B cell (primary cell): ENCODE results near the gene KRT4. TPM values are rescaled to one million over a fixed set of nuclear protein-coding genes. Genes with fewer than 3 reads are reported as not detected.

Experiments used
- ATAC-seq: fragments of 200-7000 bp; cut with Tn5 transposase; one replicate; pipeline ENCODE4 v1.10.0; 2021; ENCODE audit warnings: low read depth, mild to moderate bottlenecking, moderate number of reproducible peaks, moderate library complexity
- CTCF ChIA-PET: fragments of 350-600 bp; sonication (Branson Sonifier 250); formaldehyde crosslinking; loops from one replicate; lab custom pipeline; 2021; ENCODE audit warnings: antibody characterized with exemption, inconsistent platforms; lab: Charles Lee
- POLR2A ChIA-PET: fragments of 350-600 bp; sonication (Branson Sonifier 250); formaldehyde crosslinking; loops from one replicate; lab custom pipeline; 2021; ENCODE audit warnings: antibody characterized with exemption; lab: Charles Lee
- DNase-seq: peaks from one replicate; pipeline ENCODE4 v3.0.0; 2013
- H2AFZ ChIP-seq: 2 replicates; pipeline ENCODE4 v1.6.1; 2012; ENCODE audit warnings: mild to moderate bottlenecking, low read depth, low read length; ENCODE audit not compliant: insufficient read depth, poor library complexity, severe bottlenecking
- H3K27ac ChIP-seq, 2 donors: 1 replicate in 1 of 2; 2 replicates in 1 of 2; pipeline ENCODE4 v1.5.1; 2012 to 2013; ENCODE audit warnings: low read length in 2 of 2, mild to moderate bottlenecking in 2 of 2, moderate library complexity in 1 of 2
- H3K27me3 ChIP-seq, 4 experiments: fragments of 200-600 bp in 1 of 4; sonication (generic) in 1 of 4; replicated peaks in 1 of 4; 1 replicate in 2 of 4; 2 replicates in 2 of 4; pipeline versions ENCODE4 v1.6.1 to v1.7.0; 2013 to 2016; ENCODE audit warnings: low read length in 3 of 4, mild to moderate bottlenecking in 2 of 4, mixed read lengths in 1 of 4, moderate library complexity in 1 of 4; ENCODE audit not compliant: insufficient read depth in 4 of 4, control insufficient read depth in 3 of 4; ENCODE audit errors: control extremely low read depth in 1 of 4
- H3K36me3 ChIP-seq, 2 experiments: replicated peaks in 1 of 2; 1 replicate in 1 of 2; 2 replicates in 1 of 2; pipeline versions ENCODE4 v1.6.1 to v1.7.1; 2013; ENCODE audit warnings: low read length in 1 of 2; ENCODE audit not compliant: insufficient read depth in 2 of 2, control insufficient read depth in 1 of 2; ENCODE audit errors: control extremely low read depth in 1 of 2, extremely low read depth in 1 of 2
- H3K4me1 ChIP-seq, 2 donors: fragments of 200-600 bp in 1 of 2; sonication (generic) in 1 of 2; 1 replicate in 1 of 2; 2 replicates in 1 of 2; pipeline versions ENCODE4 v1.5.1 to v1.6.1; 2013 to 2017; ENCODE audit warnings: low read length in 2 of 2; ENCODE audit not compliant: control insufficient read depth in 2 of 2, insufficient read depth in 2 of 2
- H3K4me2 ChIP-seq: replicated peaks from 2 replicates; pipeline ENCODE3; 2012; ENCODE audit warnings: mild to moderate bottlenecking, low read depth, low read length; ENCODE audit not compliant: poor library complexity, severe bottlenecking
- H3K4me3 ChIP-seq, 5 experiments: fragments of 200-600 bp in 1 of 5; sonication (generic) in 1 of 5; 1 replicate in 3 of 5; 2 replicates in 2 of 5; pipeline versions ENCODE4 v1.5.1 to v1.7.0; 2011 to 2016; ENCODE audit warnings: low read length in 4 of 5, mild to moderate bottlenecking in 4 of 5, low read depth in 2 of 5, control low read depth in 1 of 5, moderate library complexity in 1 of 5; ENCODE audit not compliant: insufficient read depth in 1 of 5; ENCODE audit errors: control extremely low read depth in 1 of 5, extremely low read depth in 1 of 5
- H3K79me2 ChIP-seq: fragments of 200-600 bp; sonication (generic); one replicate; pipeline ENCODE4 v1.6.0; 2016; ENCODE audit warnings: low read length; ENCODE audit not compliant: control insufficient read depth, insufficient read depth
- H3K9ac ChIP-seq: fragments of 200-600 bp; sonication (generic); 2 replicates; pipeline ENCODE4 v1.6.1; 2017; ENCODE audit warnings: mild to moderate bottlenecking, low read length, moderate library complexity
- H3K9me3 ChIP-seq, 3 donors: one replicate each; pipeline versions ENCODE4 v1.6.1 to v1.7.1; 2013; ENCODE audit warnings: low read length in 2 of 3; ENCODE audit not compliant: control insufficient read depth in 2 of 3, insufficient read depth in 1 of 3; ENCODE audit errors: control extremely low read depth in 1 of 3
- H4K20me1 ChIP-seq: 2 replicates; pipeline ENCODE4 v1.6.0; 2012; ENCODE audit warnings: mild to moderate bottlenecking, low read length; ENCODE audit not compliant: insufficient read depth, control insufficient read depth, poor library complexity, severe bottlenecking
- H3K27ac Mint-ChIP-seq: one replicate; pipeline ENCODE4 v1.8.0; 2021; ENCODE audit warnings: mixed read lengths
- H3K27me3 Mint-ChIP-seq: one replicate; pipeline ENCODE4 v1.8.0; 2021; ENCODE audit warnings: mixed read lengths
- H3K4me1 Mint-ChIP-seq: one replicate; pipeline ENCODE4 v1.8.0; 2021; ENCODE audit warnings: mixed read lengths
- H3K4me3 Mint-ChIP-seq: one replicate; pipeline ENCODE4 v1.8.0; 2021; ENCODE audit warnings: mixed read lengths
- H3K9me3 Mint-ChIP-seq: one replicate; pipeline ENCODE4 v1.8.0; 2022; ENCODE audit warnings: mixed read lengths; ENCODE audit not compliant: insufficient read depth
- CTCF ChIP-seq: fragments of 200-600 bp; IDR thresholded peaks from one replicate; pipeline ENCODE4 v1.8.0; 2022; ENCODE audit warnings: antibody characterized with exemption, mild to moderate bottlenecking
- EZH2 ChIP-seq: IDR thresholded peaks from 2 replicates; pipeline ENCODE4 v1.6.1; 2012; ENCODE audit warnings: borderline replicate concordance, low read depth, mild to moderate bottlenecking, moderate library complexity, low read length; ENCODE audit not compliant: insufficient read depth, poor library complexity, severe bottlenecking
- WGBS: methylation state at CpG from one replicate; pipeline ENCODE4 v1.1.5; 2013; ENCODE audit warnings: missing lambda C conversion rate; ENCODE audit not compliant: insufficient coverage; 5-methylcytosine and 5-hydroxymethylcytosine counted together
- intact Hi-C: fragments of 100-400 bp; cut with micrococcal nuclease; formaldehyde crosslinking; loops from one replicate; pipeline ENCODE4 v1.10.0; 2022
- polyA plus RNA-seq: library from polyadenylated mRNA; depleted of rRNA; stranded (reverse); fragments of >200 nt; gene quantifications from 2 replicates; pipeline ENCODE4 v1.2.3, GENCODE V29; 2012
- total RNA-seq, 2 donors: library from RNA; stranded (reverse); fragments of 120-200 nt in 1 of 2; gene quantifications; 1 replicate in 1 of 2; 2 replicates in 1 of 2; pipeline versions ENCODE4 v1.2.3 to v1.2.4, GENCODE V29; 2013 to 2022

Gene KRT4
- total and polyA plus RNA-seq, 2 donors (not counting 1 experiment from before 2014, with no cell fraction given): not detected

- H3K27ac Mint-ChIP-seq: no peak within 1 kb of the TSS
Measured at GRCh38 chr12:52776913-52777395, 37.0 kb downstream of the KRT4 start, which contains the start of gene KRT76. Gene KRT76, minus strand, starts transcription at chr12:52777345. Its CDS starts 54 bp downstream, at chr12:52777291.

GRCh38 chr12:52776435-52776834 is 37.5 kb downstream of the KRT4 start:
- no peak overlapping the region for H3K4me2 ChIP-seq
- H3K27me3 ChIP-seq: peaks cover 0 to 7% (median 0%) of the 10 kb centered on the region in 4 experiments
- no peaks in the 10 kb centered on the region for H3K9me3 Mint-ChIP-seq
- H3K27ac Mint-ChIP-seq: no peak overlapping the region
- no peaks in the 10 kb centered on the region for H3K4me1 ChIP-seq
- ChIA-PET POLR2A (no interaction called here), CTCF (no interaction called here)
- ATAC-seq: no peak
- TF ChIP-seq CTCF (no peak), EZH2 (no peak)
- no peaks in the 10 kb centered on the region for H3K36me3 ChIP-seq
- H3K4me1 Mint-ChIP-seq: no peaks in the 10 kb centered on the region
- WGBS: 94% methylated on average over 4 of the region's 5 CpGs
- no peak overlapping the region for H3K4me3 ChIP-seq
- no peaks in the 10 kb centered on the region for H4K20me1 ChIP-seq
- DNase-seq: no peak
- no peak overlapping the region for H2AFZ ChIP-seq
- H3K9ac ChIP-seq: no peak overlapping the region
- peaks cover 32% of the 10 kb centered on the region for H3K27me3 Mint-ChIP-seq
- no peak overlapping the region for H3K27ac ChIP-seq
- peaks cover 0 to 2% (median 0%) of the 10 kb centered on the region in 3 donors for H3K9me3 ChIP-seq
- intact Hi-C loops: no loop called here
- H3K79me2 ChIP-seq: no peaks in the 10 kb centered on the region
- no peak overlapping the region for H3K4me3 Mint-ChIP-seq

More at GRCh38 chr12:52776913-52777395, 37.0 kb downstream of the KRT4 start, which contains the start of gene KRT76:
- Histone ChIP-seq H3K4me3 (no peak within 1 kb of the TSS), H4K20me1 (no peaks in the 10 kb centered on the region), H3K4me2 (no peak within 1 kb of the TSS), H3K27me3 (peaks cover 0 to 4% (median 0%) of the 10 kb centered on the region in 4 experiments), H3K36me3 (no peaks in the 10 kb centered on the region), H2AFZ (no peak within 1 kb of the TSS), H3K9ac (no peak within 1 kb of the TSS), H3K9me3 (peaks cover 0 to 2% (median 0%) of the 10 kb centered on the region in 3 donors), H3K79me2 (no peaks in the 10 kb centered on the region), H3K4me1 (no peaks in the 10 kb centered on the region), H3K27ac (no peak within 1 kb of the TSS)
- Mint-ChIP-seq H3K4me1 (no peaks in the 10 kb centered on the region), H3K27me3 (peaks cover 32% of the 10 kb centered on the region), H3K9me3 (no peaks in the 10 kb centered on the region), H3K4me3 (no peak within 1 kb of the TSS)
- ATAC-seq (no peak), DNase-seq (no peak)
- WGBS: 94% methylated on average over 8 of the region's 8 CpGs
- ChIA-PET POLR2A (no interaction called here), CTCF (no interaction called here)
- no peak for TF ChIP-seq CTCF
- TF ChIP-seq EZH2: no peak
- intact Hi-C loops: no loop called here
